Measurements from ENCODE around the gene PTRHD1. TPM values are rescaled to one million over a fixed set of nuclear protein-coding genes. Genes with fewer than 3 reads are reported as not detected.

The PTRHD1 gene
- polyA plus RNA-seq, 1 of the 3 experiments (the other 2 are of a cell fraction): 74.4 TPM

GRCh38 chr2:24742730-24743129 lies 50.5 kb downstream of the PTRHD1 start:
- Histone ChIP-seq H3K9me3 (no peaks in the 10 kb centered on the region), H3K9me2 (no peaks in the 10 kb centered on the region), H3K79me2 (ENCODE audit: insufficient read depth) (no peaks in the 10 kb centered on the region), H3K4me1 (ENCODE audit: control insufficient read depth in 1 of 2, insufficient read depth in 2 of 2, low read depth in 1 of 2, low read length in 1 of 2) (peaks cover 0 to 9% of the 10 kb centered on the region in 2 experiments; a peak in 2 of 4 replicates), H3K36me3 (replicated peaks in 1 of 2; ENCODE audit: control insufficient read depth in 1 of 2, insufficient read depth in 2 of 2, low read length in 1 of 2) (peaks cover 24 to 30% of the 10 kb centered on the region in 2 experiments), H3F3A (replicated peaks; ENCODE audit: insufficient read depth) (no peaks in the 10 kb centered on the region), H3K4me2 (no peak overlapping the region), H3K27me3 (ENCODE audit: insufficient read depth) (no peaks in the 10 kb centered on the region), H4K20me1 (ENCODE audit: insufficient read depth) (no peaks in the 10 kb centered on the region), H2AFZ (ENCODE audit: low read depth) (no peak overlapping the region), H3K4me3 (ENCODE audit: low read depth in 2 of 2, low read length in 1 of 2) (no peak overlapping the region), H3K27ac (ENCODE audit: low read depth in 2 of 2, low read length in 1 of 2) (no peak overlapping the region), H3K9ac (no peak overlapping the region)
- DNase-seq: no peak
- ChIA-PET CTCF (no interaction called here), POLR2A (no interaction called here)
- no peak for TF ChIP-seq NRF1 (IDR thresholded peaks at IDR 0.05; ENCODE audit: low read depth, low read length)
- no peak for TF ChIP-seq TCF12 (IDR thresholded peaks at IDR 0.05)
- TF ChIP-seq MXI1 (IDR thresholded peaks at IDR 0.05; ENCODE audit: low read depth, low read length): no peak
- TF ChIP-seq FOXM1 (IDR thresholded peaks at IDR 0.05; ENCODE audit: low read depth): no peak
- TF ChIP-seq USF2 (IDR thresholded peaks at IDR 0.05; ENCODE audit: borderline replicate concordance, low read depth, low read length): no peak
- TF ChIP-seq USF1 (IDR thresholded peaks at IDR 0.05; ENCODE audit: borderline replicate concordance, low read depth): no peak
- no peak for TF ChIP-seq RXRA (IDR thresholded peaks at IDR 0.05; ENCODE audit: borderline replicate concordance, low read depth)
- TF ChIP-seq IRF3 (IDR thresholded peaks at IDR 0.05; ENCODE audit: low read depth, low read length): no peak
- TF ChIP-seq MEF2A (IDR thresholded peaks at IDR 0.05; ENCODE audit: borderline replicate concordance, low read depth): no peak
- no peak for TF ChIP-seq REST (IDR thresholded peaks at IDR 0.05; ENCODE audit: low read depth, low read length)
- no peak for TF ChIP-seq EP300 (IDR thresholded peaks at IDR 0.05; ENCODE audit: borderline replicate concordance in 1 of 2, low read depth in 1 of 2, low read length in 1 of 2)
- TF ChIP-seq GATA2 (CRISPR knock-in tag; IDR thresholded peaks at IDR 0.05): no peak
- TF ChIP-seq EZH2phosphoT487 (IDR thresholded peaks at IDR 0.05; ENCODE audit: borderline replicate concordance, low read depth): no peak
- TF ChIP-seq MAX (IDR thresholded peaks at IDR 0.05; ENCODE audit: low read depth): no peak
- no peak for TF ChIP-seq TAF1 (IDR thresholded peaks at IDR 0.05; ENCODE audit: borderline replicate concordance, low read depth, low read length)
- TF ChIP-seq RAD21 (IDR thresholded peaks at IDR 0.05; ENCODE audit: low read length): no peak
- TF ChIP-seq SIN3A (IDR thresholded peaks at IDR 0.05; ENCODE audit: borderline replicate concordance, low read depth, low read length): no peak
- TF ChIP-seq FOSL2 (IDR thresholded peaks at IDR 0.05; ENCODE audit: borderline replicate concordance, low read depth): no peak
- 92% methylated on average over 1 of the region's 1 CpG for WGBS (ENCODE audit: low lambda C conversion rate)
